HepG2 (cell line): ENCODE data around the gene TENT5A. TPM values are rescaled to one million over a fixed set of nuclear protein-coding genes. Genes with fewer than 3 reads are reported as not detected.

Experiments
- ATAC-seq: fragments of 200-7000 bp; cut with Tn5 transposase; 3 replicates; pipeline ENCODE4 v1.9.1; 2020; ENCODE audit warnings: mild to moderate bottlenecking, moderate library complexity
- BruUV-seq: library from RNA; stranded (reverse); fragments of 400-500 nt; replicated peaks from 2 replicates; lab custom pipeline; 2021; lab: Mats Ljungman, UMichigan
- CTCF ChIA-PET: fragments of 300-600 bp; formaldehyde crosslinking; extraction: SDS; loops from one replicate; lab custom pipeline; 2021; ENCODE audit warnings: low total read pairs, inconsistent platforms, low intra/inter-chr PET ratio; lab: Yijun Ruan, JAX
- POLR2A ChIA-PET: fragments of 350-600 bp; sonication (Branson Sonifier 250); formaldehyde crosslinking; loops from one replicate; lab custom pipeline; 2020; ENCODE audit warnings: antibody characterized with exemption, inconsistent platforms; lab: Yijun Ruan, JAX
- DNase-seq: peaks from one replicate; pipeline ENCODE4 v3.0.0-alpha.2; 2015; ENCODE audit warnings: low spot score
- FAIRE-seq: peaks from 3 replicates; lab custom pipeline; 2011; peaks lifted over from hg19 to GRCh38; lab: Jason Lieb, UNC
- H2AFZ ChIP-seq: one replicate; pipeline ENCODE4 v1.6.1; 2011; ENCODE audit warnings: low read length, inconsistent platforms
- H3K27ac ChIP-seq: fragments of 300-600 bp; 3 replicates; pipeline ENCODE4 v1.8.0; 2011; ENCODE audit warnings: mixed run types, mild to moderate bottlenecking, mixed read lengths, low read length, inconsistent platforms; ENCODE audit not compliant: insufficient read depth; ENCODE audit errors: extremely low read length
- H3K27me3 ChIP-seq, 2 experiments: fragments of 200-600 bp in 1 of 2; 2 replicates in 1 of 2; 3 replicates in 1 of 2; pipeline versions ENCODE4 v1.6.0 to v1.8.0; 2011; ENCODE audit warnings: low read length in 2 of 2, mild to moderate bottlenecking in 2 of 2, moderate library complexity in 2 of 2, inconsistent platforms in 1 of 2; ENCODE audit not compliant: insufficient read depth in 2 of 2, control insufficient read depth in 1 of 2
- H3K36me3 ChIP-seq, 2 experiments: fragments of 200-600 bp in 1 of 2; replicated peaks in 1 of 2; 2 replicates in 1 of 2; 3 replicates in 1 of 2; pipeline versions ENCODE4 v1.5.1 to v1.8.0; 2011; ENCODE audit warnings: low read length in 2 of 2, inconsistent platforms in 1 of 2; ENCODE audit not compliant: insufficient read depth in 2 of 2, control insufficient read depth in 1 of 2
- H3K4me1 ChIP-seq: 2 replicates; pipeline ENCODE4 v1.5.1; 2012; ENCODE audit warnings: low read length, inconsistent platforms; ENCODE audit not compliant: insufficient read depth
- H3K4me2 ChIP-seq: 2 replicates; pipeline ENCODE4 v1.6.0; 2011; ENCODE audit warnings: low read depth, low read length, inconsistent platforms
- H3K4me3 ChIP-seq, 3 experiments: fragments of 200-600 bp in 1 of 3; sonication (generic), shearing (Covaris generic) in 1 of 3; replicated peaks in 1 of 3; 2 replicates each; pipeline ENCODE4 v1.5.1; 2011 to 2016; ENCODE audit warnings: low read length in 3 of 3, inconsistent platforms in 2 of 3, low read depth in 2 of 3, mild to moderate bottlenecking in 2 of 3, control low read depth in 1 of 3, mixed read lengths in 1 of 3; ENCODE audit not compliant: insufficient read depth in 1 of 3
- H3K79me2 ChIP-seq: one replicate; pipeline ENCODE4 v1.6.1; 2011; ENCODE audit warnings: low read length, inconsistent platforms; ENCODE audit not compliant: insufficient read depth
- H3K9ac ChIP-seq: 2 replicates; pipeline ENCODE4 v1.6.0; 2011; ENCODE audit warnings: mild to moderate bottlenecking, low read depth, low read length, inconsistent platforms; ENCODE audit not compliant: insufficient read depth
- H3K9me3 ChIP-seq: 2 replicates; pipeline ENCODE4 v1.5.1; 2012; ENCODE audit warnings: mild to moderate bottlenecking, low read length
- H4K20me1 ChIP-seq: 2 replicates; pipeline ENCODE4 v1.6.0; 2011; ENCODE audit warnings: inconsistent platforms, mild to moderate bottlenecking, low read length, moderate library complexity; ENCODE audit not compliant: insufficient read depth
- CREB1 ChIP-seq, 2 experiments: fragments of 450-650 bp in 1 of 2; IDR thresholded peaks; 2 replicates each; pipeline ENCODE4 v1.6.1; 2016 to 2017; ENCODE audit warnings: control low read depth in 1 of 2, mild to moderate bottlenecking in 1 of 2, missing compliant biosample characterization in 1 of 2, missing genetic modification characterization in 1 of 2
- GABPA ChIP-seq, 2 experiments: IDR thresholded peaks; 2 replicates each; pipeline ENCODE4 v1.6.1; 2011 to 2016; ENCODE audit warnings: low read depth in 2 of 2, low read length in 1 of 2, missing biosample characterization in 1 of 2, missing genetic modification characterization in 1 of 2
- POGK ChIP-seq: sonication (generic); formaldehyde crosslinking; conservative IDR thresholded peaks from 2 replicates; pipeline ENCODE4 v1.8.0; 2022; ENCODE audit warnings: mild to moderate bottlenecking, moderate library complexity, missing genetic modification reagents
- PRPF4 ChIP-seq: fragments of 200-400 bp; formaldehyde crosslinking; IDR thresholded peaks from 2 replicates; pipeline ENCODE4 v1.6.1; 2016; ENCODE audit warnings: low read length, low read depth; ENCODE audit not compliant: poor library complexity, severe bottlenecking
- ZBTB21 ChIP-seq: sonication (generic); formaldehyde crosslinking; IDR thresholded peaks from 2 replicates; pipeline ENCODE4 v1.4.0; 2020; ENCODE audit warnings: missing genetic modification reagents
- ZNF362 ChIP-seq: sonication (generic); formaldehyde crosslinking; IDR thresholded peaks from 2 replicates; pipeline ENCODE4 v1.4.0; 2020; ENCODE audit warnings: missing genetic modification reagents, mild to moderate bottlenecking, borderline replicate concordance
- WGBS: methylation state at CpG from one replicate; pipeline ENCODE4 v1.1.6; 2017; ENCODE audit warnings: low lambda C conversion rate; 5-methylcytosine and 5-hydroxymethylcytosine counted together
- in situ Hi-C: cut with HindIII; loops from 2 replicates; pipeline ENCODE4 v1.10.0; 2017; ENCODE audit warnings: low pct_unique_long_range_greater_than_20kb; ENCODE audit not compliant: extremely low pct_ligation_motif_present
- intact Hi-C: fragments of 100-400 bp; cut with micrococcal nuclease; formaldehyde crosslinking; loops from one replicate; pipeline ENCODE4 v1.10.0; 2022; ENCODE audit not compliant: unreplicated experiment
- polyA plus RNA-seq, 8 experiments: library from polyadenylated mRNA; depleted of rRNA in 3 of 8; stranded (reverse) in 7 of 8; unstranded in 1 of 8; fragments of >200 nt; fragmentation: Illumina TruSeq in 4 of 8; extraction: Trizol in 4 of 8; gene quantifications; 2 replicates each; pipeline versions ENCODE4 v1.2.1 to v1.2.3, GENCODE V29; 2011 to 2016; ENCODE audit warnings: low read depth in 4 of 8, missing spikeins in 1 of 8, mixed read lengths in 1 of 8; ENCODE audit not compliant: insufficient read depth in 1 of 8
- total RNA-seq, 5 experiments: library from RNA; depleted of rRNA; stranded (reverse); fragments of >200 nt; fragmentation: Illumina TruSeq; extraction: Trizol; gene quantifications; 2 replicates each; pipeline ENCODE4 v1.2.3, GENCODE V29; 2016; ENCODE audit warnings: low read depth in 1 of 5

The TENT5A gene
- total and polyA plus RNA-seq, 2 of the 13 experiments (the other 11 are each of a cell fraction or from before 2014, with no cell fraction given), result 8.0 to 13.8 TPM

DNA sequence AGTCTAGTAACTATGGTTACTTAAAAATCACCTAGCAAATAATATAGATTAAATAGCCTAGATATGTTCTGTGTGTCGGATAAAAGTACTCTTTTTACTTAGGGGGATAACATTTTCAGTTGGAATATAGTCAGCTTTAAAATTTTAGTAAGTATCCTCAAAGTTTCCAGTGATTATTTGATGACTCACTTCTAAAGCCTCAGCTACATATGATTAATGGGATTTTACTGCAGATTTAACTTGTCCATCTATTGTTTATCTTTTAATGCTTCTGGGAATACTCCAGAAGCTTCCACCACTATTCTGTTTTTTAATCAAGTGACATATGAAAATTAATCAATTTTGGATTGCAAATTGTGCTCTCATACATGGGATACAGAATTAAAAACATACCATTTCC is 8.7 kb upstream of the TENT5A start:
- CTCF ChIA-PET, result no interaction called here
- H3K27ac ChIP-seq, result no peak overlapping the region
- H3K36me3 ChIP-seq, result no peaks in the 10 kb centered on the region
- no peak overlapping the region for H2AFZ ChIP-seq
- 93% methylated on average over 1 of the region's 1 CpG for WGBS
- no peak for FAIRE-seq
- no peaks in the 10 kb centered on the region for H3K79me2 ChIP-seq
- H3K9ac ChIP-seq, result no peak overlapping the region
- no peaks in the 10 kb centered on the region for H3K27me3 ChIP-seq
- POLR2A ChIA-PET, result no interaction called here
- no peak for DNase-seq
- no peaks in the 10 kb centered on the region for H3K9me3 ChIP-seq
- ATAC-seq, result no peak
- H3K4me1 ChIP-seq, result peaks cover 81% of the 10 kb centered on the region
- no peaks in the 10 kb centered on the region for H4K20me1 ChIP-seq
- no TSS peak for BruUV-seq
- no peak overlapping the region for H3K4me2 ChIP-seq
- in situ Hi-C loops (no loop called here), intact Hi-C loops (no loop called here)
- H3K4me3 ChIP-seq, result no peak overlapping the region
- no peak for TF ChIP-seq POGK (CRISPR knock-in tag)
- TF ChIP-seq GABPA (IDR thresholded peaks at IDR 0.05; ENCODE audit: low read depth, low read length), result no peak
- TF ChIP-seq GABPA (CRISPR knock-in tag; IDR thresholded peaks at IDR 0.05; ENCODE audit: low read depth), result no peak
- TF ChIP-seq ZBTB21 (CRISPR knock-in tag), result no peak
- no peak for TF ChIP-seq ZNF362 (CRISPR knock-in tag)
- no peak for TF ChIP-seq CREB1 (IDR thresholded peaks at IDR 0.05)
- TF ChIP-seq CREB1 (CRISPR knock-in tag; IDR thresholded peaks at IDR 0.05), result no peak
- TF ChIP-seq PRPF4, result no peak
